OCI-LY3 (cell line): Measurements from ENCODE around the gene MEN1.

Experiments used
- CTCF ChIP-seq: fragments of 200-600, 300-600 bp; sonication (generic); IDR thresholded peaks from 2 replicates; pipeline ENCODE4 v1.5.1; 2014; ENCODE audit warnings: antibody characterized with exemption, low read length, low read depth
- EZH2phosphoT487 ChIP-seq: fragments of 200-600 bp; shearing (Covaris generic); IDR thresholded peaks from 2 replicates; pipeline ENCODE4 v1.6.1; 2018; ENCODE audit warnings: antibody characterized with exemption, mixed run types, low read depth

- TF ChIP-seq CTCF (no peak), EZH2phosphoT487 (no peak)
These were observed 531 bp upstream of the MEN1 start for GRCh38 chr11:64810891-64811272.
